ENCODE results near the gene CBX2.

Gene CBX2

GRCh38 chr17:79811011-79811867 lies 33.3 kb downstream of the CBX2 start:
- FAIRE-seq (no peak), DNase-seq (ENCODE audit: low spot score) (peak; percentile 56)

- no peak for DNase-seq (ENCODE audit: low spot score)
- FAIRE-seq = no peak
Observed at GRCh38 chr17:79811868-79812352, 34.0 kb downstream of the CBX2 start.

GRCh38 chr17:79812353-79813258 lies 34.7 kb downstream of the CBX2 start:
- DNase-seq (ENCODE audit: low spot score) (no peak), FAIRE-seq (no peak)

- DNase-seq (ENCODE audit: low spot score) (no peak), FAIRE-seq (no peak)
Observed at GRCh38 chr17:79813297-79814126, 35.6 kb downstream of the CBX2 start.

DNA sequence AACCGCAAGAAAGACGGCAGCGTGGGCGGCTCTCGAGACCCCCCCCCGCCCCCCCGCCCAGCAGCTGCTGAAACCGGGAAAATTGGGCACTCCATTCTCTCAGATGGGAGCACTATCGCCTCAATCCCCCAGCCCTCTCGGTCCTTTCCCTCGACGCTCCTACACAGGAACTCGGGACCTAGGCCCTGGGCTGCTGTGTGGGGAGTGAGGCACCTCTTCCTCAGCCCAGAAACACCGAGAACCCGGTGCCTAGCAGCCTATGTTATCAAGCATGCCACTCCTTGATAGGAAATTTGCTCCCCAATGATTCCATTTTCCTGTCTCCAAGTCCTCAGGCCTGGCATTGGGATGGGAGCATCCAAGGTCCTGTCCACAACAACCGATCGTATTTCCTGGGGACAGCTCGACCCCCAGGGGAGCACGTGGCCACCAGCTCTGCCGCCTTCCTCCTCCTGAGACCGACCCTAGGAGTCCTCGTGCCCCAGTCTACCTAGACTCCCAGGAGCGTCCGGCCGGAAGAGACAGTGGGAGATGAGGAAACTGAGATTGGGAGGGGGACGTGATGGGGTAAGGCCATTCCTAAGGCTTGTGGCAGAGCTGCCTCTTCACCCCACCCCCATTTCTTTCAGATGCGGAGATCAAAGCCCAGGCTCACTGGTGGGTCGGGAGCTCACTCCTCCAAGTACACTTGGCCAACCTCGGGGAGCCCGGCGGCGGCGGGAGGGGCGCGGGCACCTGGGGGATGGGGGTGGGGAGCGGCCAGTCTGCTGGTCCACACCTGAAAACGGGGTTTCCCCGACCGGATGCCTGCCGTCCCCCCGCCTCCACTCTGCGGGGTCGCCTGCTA lies 36.4 kb downstream of the CBX2 start:
- FAIRE-seq (no peak), DNase-seq (ENCODE audit: low spot score) (no peak)

DNA sequence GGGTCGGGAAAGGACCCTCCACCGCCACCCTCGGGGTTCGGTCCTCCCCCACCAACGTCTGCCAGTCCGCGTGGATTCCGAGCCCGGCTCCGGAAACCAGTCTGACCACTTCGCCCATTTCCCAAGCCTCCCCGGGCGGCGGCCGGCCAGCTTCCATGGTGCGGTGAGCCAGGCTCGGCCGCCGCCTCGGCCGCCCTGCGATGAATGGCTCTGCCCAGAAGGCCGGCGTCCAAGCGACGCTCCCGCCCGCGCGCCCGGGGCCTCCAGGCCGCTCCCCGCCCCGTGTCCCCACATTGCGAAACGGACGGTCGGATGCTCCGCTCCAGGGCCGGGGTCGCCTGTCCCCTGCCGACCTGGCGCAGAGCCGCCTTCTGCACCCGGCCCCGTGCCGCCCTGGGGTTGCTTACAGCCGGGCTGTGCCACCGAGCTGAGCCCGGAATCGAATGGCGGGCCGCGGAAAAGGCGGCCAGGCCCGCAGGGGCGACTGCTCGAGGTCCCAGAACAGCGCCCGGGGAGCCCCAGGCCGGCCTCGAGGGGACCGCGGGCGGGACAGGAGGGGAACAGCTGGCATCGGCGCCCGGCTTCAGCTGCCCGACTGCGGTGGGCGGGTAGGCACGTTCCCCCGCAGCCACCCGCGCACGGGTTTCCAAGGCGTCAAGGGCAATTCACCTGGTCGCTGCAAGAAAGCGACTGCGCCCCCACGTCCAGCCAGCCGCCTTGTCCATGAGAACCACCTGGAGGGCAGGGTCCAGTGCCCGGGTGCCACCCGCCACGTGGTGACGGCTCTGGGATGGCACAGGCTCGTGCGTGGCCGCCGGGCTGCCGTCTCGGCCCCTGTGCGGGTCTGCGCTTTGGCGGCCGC lies 37.3 kb downstream of the CBX2 start:
- no peak for FAIRE-seq
- no peak for DNase-seq (ENCODE audit: low spot score)

DNA sequence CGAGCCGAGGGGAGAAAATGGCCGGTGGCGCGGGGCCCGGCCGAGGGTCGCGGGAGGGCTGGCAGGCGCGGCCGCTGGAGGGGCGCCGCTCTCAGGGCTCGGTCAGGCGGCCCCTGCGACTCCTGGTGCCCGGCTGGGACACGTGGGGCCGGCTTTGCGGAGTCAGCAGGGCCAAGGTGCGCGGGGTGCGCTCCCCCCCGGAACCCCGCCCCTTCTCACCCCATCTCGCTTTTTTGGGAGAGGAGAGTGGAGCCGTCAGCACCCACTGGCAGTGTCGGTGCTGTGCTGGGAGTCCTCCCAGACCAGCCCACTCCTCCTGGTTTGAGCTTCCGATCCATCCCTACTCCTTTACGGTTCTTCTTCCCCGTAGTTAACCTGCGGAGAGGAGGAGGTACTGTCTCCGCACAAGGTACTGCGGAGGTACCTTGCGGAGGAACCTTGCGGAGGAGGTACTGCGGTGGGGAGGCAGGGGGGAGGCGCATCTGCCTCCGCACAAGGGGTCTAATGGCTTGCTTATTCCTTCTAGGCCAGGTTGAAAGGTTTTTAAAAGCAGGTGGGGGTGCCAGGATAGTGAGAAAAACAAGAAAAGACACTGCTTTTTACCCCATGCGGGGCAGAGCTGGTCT lies 38.0 kb downstream of the CBX2 start:
- no peak for DNase-seq (ENCODE audit: low spot score)

GRCh38 chr17:79818026-79818758 lies 40.2 kb downstream of the CBX2 start:
- FAIRE-seq (no peak), DNase-seq (ENCODE audit: low spot score) (no peak)

More for the DNA sequence above, 38.0 kb downstream of the CBX2 start:
- no peak for FAIRE-seq

- FAIRE-seq (no peak), DNase-seq (ENCODE audit: low spot score) (no peak)
Observed at GRCh38 chr17:79819085-79819484, 41.1 kb downstream of the CBX2 start.

DNA sequence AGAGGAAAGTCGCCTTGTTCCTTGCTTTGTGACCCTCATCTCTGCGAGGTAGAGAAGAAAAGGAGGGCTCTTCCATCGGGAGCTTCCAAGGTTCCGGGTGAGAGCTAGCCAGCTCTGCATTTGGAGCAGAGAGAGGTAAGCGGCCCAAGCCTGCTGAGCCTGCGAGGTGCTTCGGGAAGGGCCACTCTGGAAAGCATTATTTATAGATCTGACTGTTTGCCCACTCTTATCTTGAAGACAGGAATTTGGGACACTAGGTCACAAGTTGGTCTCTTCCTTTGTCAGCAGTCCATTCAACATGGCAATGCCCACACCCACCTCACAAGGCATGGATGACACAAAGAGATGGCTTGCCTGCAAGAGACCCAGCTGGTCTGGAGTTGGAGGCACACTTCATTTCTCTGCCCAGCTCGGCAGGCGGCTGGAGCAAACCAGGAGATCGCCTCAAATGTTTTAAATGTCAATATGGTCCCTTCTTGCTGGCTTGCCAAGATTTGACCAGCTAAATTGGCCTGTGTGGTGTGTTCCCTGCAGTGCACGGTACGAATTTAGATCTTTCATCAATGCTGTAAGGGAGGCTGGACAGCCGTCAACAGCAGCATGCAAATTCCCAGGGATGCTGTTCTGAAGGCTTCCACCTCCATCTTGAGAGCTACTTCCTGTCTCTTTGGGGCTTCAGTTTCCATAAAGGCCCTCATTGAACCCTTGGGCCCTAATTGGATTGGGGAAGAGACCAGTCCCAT lies 41.8 kb downstream of the CBX2 start:
- DNase-seq (ENCODE audit: low spot score) (no peak), FAIRE-seq (no peak)

- DNase-seq (ENCODE audit: low spot score) (no peak), FAIRE-seq (no peak)
Observed at GRCh38 chr17:79820959-79821330, 43.0 kb downstream of the CBX2 start.

- FAIRE-seq (no peak), DNase-seq (ENCODE audit: low spot score) (no peak)
Observed at GRCh38 chr17:79821331-79822095, 43.6 kb downstream of the CBX2 start.

- FAIRE-seq (no peak), DNase-seq (ENCODE audit: low spot score) (no peak)
Observed at GRCh38 chr17:79822583-79823124, 44.7 kb downstream of the CBX2 start.

DNA sequence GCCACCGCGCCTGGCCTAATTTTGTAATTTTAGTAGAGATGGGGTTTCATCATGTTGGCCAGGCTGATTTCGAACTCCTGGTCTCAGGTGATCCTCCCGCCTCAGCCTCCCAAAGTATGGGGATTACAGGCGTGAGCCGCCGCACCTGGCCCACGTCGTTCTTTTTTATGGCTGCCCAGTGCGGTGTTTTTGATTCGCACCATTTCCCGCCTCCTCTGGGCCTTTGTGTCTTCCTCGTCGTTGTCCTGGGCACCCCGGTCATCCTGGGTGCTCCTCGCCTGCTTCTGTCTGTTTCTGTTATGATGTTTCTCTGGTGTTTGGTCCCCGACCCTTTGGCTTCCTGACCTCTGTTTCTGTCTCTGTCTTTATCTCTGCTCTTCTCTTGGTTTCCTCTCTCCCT lies 46.3 kb downstream of the CBX2 start:
- DNase-seq (ENCODE audit: low spot score) (no peak), FAIRE-seq (no peak)

DNA sequence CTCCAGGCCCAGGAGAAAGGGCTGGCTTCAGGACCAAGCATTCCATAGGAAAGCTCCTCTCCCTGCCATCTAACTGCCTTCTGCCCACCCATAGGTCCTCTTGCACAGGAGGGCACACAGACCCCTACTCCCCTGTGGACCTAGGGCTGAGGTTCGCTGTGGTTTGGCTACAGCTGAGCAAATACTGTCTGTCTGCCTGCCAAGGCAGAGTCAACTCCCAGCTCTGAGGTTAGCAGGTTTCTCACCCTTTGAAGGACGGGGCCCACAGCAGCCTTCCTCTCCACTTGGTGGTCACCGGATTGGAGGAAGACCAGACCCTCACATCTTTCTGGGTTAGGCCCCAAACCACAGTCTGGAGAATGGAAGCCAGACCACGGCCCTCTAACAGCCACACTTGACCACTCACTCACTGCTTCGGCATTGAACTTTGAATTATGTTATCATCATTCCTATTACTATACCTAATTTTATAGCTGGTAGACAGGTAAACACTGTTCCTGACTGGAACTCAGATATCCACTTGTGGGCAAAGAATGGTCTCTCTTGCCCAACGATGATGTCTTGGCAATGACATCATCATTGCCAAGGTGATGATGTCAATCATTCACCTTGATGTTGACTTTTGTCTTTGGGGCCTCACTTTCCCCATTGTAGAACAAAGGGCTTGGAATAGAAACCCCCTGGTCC lies 47.1 kb downstream of the CBX2 start:
- DNase-seq (ENCODE audit: low spot score) (no peak), FAIRE-seq (no peak)

DNA sequence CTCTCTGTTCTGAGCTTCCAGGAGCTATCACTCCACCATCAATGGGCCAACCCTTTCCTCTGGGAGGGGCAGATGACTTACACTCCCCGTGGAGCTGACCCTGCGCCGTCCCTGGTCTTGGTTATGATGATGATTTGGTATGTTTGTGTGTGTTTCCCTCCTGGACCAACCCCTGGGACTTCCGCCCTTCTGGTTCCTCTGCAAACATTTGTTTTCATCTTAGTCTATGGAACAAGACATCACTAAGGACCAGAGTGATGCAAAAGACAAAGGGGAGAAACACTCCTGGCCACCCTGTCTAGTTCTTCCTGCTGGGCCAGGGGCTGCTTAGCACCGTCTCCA lies 47.6 kb downstream of the CBX2 start:
- no peak for FAIRE-seq
- no peak for DNase-seq (ENCODE audit: low spot score)

All from RCC 7860 (cell line).